A549 (cell line): ENCODE data around the gene PHRF1.

ENCODE experiments used
- CTCF ChIP-seq: fragments of >200 bp; sonication (Bioruptor Twin); formaldehyde crosslinking; IDR thresholded peaks from 3 replicates; pipeline ENCODE4 v1.5.1; 2016
- EP300 ChIP-seq, 2 experiments: fragments of >200 bp; sonication (Bioruptor Twin); formaldehyde crosslinking; IDR thresholded peaks; 2 replicates in 1 of 2; 3 replicates in 1 of 2; pipeline ENCODE4 v1.6.1; 2016 to 2017
- MAX ChIP-seq: IDR thresholded peaks from 2 replicates; pipeline ENCODE4 v1.6.1; 2012
- POLR2A ChIP-seq: IDR thresholded peaks from 2 replicates; pipeline ENCODE4 v1.6.1; 2012; ENCODE audit warnings: mild to moderate bottlenecking, low read length
- ZFP36 ChIP-seq: fragments of 450-650 bp; IDR thresholded peaks from 2 replicates; pipeline ENCODE4 v1.6.1; 2014; ENCODE audit warnings: borderline replicate concordance; ENCODE audit not compliant: partially characterized antibody

GRCh38 chr11:630871-631270, 54.6 kb downstream of the PHRF1 start:
- TF ChIP-seq CTCF (no peak), EP300 (IDR thresholded peaks at IDR 0.05) (no peak), POLR2A (no peak), MAX (no peak), ZFP36 (no peak)
